A549 (cell line): Measurements from ENCODE around the gene PAK2. TPM values are rescaled to one million over a fixed set of nuclear protein-coding genes. Genes with fewer than 3 reads are reported as not detected.
"Not testable (repeated sequence)": the region's sequence is repeated elsewhere in the genome, so short reads cannot be mapped to it uniquely, and the experiment has no call there.

Experiments used
- ATAC-seq, 2 experiments: fragments of 200-7000 bp in 1 of 2; fragments of >200 bp in 1 of 2; cut with Nextera tagmentation in 1 of 2; cut with Tn5 transposase in 1 of 2; 3 replicates each; pipeline versions ENCODE4 v1.8.0 to v1.9.1; 2018 to 2020; ENCODE audit warnings: mild to moderate bottlenecking in 1 of 2, moderate library complexity in 1 of 2
- CTCF ChIA-PET: fragments of 300-600 bp; sonication (Branson Sonifier 250); formaldehyde crosslinking; extraction: SDS; loops from one replicate; lab custom pipeline; 2021; ENCODE audit warnings: antibody characterized with exemption, inconsistent platforms; lab: Yijun Ruan, JAX
- POLR2A ChIA-PET: fragments of 350-600 bp; formaldehyde crosslinking; extraction: SDS; loops from one replicate; lab custom pipeline; 2021; ENCODE audit warnings: antibody characterized with exemption, inconsistent platforms; lab: Yijun Ruan, JAX
- DNase-seq, 2 experiments: peaks; one replicate each; pipeline versions ENCODE4 v3.0.0 to v3.0.0-alpha.2; 2011 to 2016; ENCODE audit warnings: low read depth in 1 of 2, low spot score in 1 of 2
- FAIRE-seq: peaks from 2 replicates; lab custom pipeline; 2011; peaks lifted over from hg19 to GRCh38; lab: Jason Lieb, UNC
- H3K27ac ChIP-seq, 2 experiments: fragments of >200 bp; sonication (Bioruptor Twin); formaldehyde crosslinking; 3 replicates each; pipeline ENCODE4 v1.5.1; 2016 to 2017
- H3K4me1 ChIP-seq: fragments of >200 bp; sonication (Bioruptor Twin); formaldehyde crosslinking; 3 replicates; pipeline ENCODE4 v1.6.1; 2016
- H3K4me2 ChIP-seq: fragments of >200 bp; sonication (Bioruptor Twin); formaldehyde crosslinking; 3 replicates; pipeline ENCODE4 v1.6.1; 2016
- H3K4me3 ChIP-seq: fragments of >200 bp; sonication (Bioruptor Twin); formaldehyde crosslinking; 3 replicates; pipeline ENCODE4 v1.5.1; 2016
- H3K9me3 ChIP-seq: fragments of >200 bp; sonication (Bioruptor Twin); formaldehyde crosslinking; 3 replicates; pipeline ENCODE4 v1.6.1; 2016
- ATOH8 ChIP-seq: fragments of 250-450 bp; sonication (Bioruptor Pico); IDR thresholded peaks from 2 replicates; pipeline ENCODE4 v1.5.0; 2020; ENCODE audit warnings: low read depth, mild to moderate bottlenecking, moderate library complexity
- CHD4 ChIP-seq: fragments of 200-600 bp; sonication (generic); IDR thresholded peaks from 2 replicates; pipeline ENCODE4 v1.6.1; 2016; ENCODE audit warnings: antibody characterized with exemption, mild to moderate bottlenecking, borderline replicate concordance
- CTCF ChIP-seq: fragments of >200 bp; sonication (Bioruptor Twin); formaldehyde crosslinking; IDR thresholded peaks from 3 replicates; pipeline ENCODE4 v1.5.1; 2016
- ESRRA ChIP-seq: fragments of 150-350 bp; IDR thresholded peaks from 2 replicates; pipeline ENCODE4 v1.6.1; 2014; ENCODE audit warnings: mild to moderate bottlenecking, low read length, borderline replicate concordance
- HEYL ChIP-seq: fragments of 250-450 bp; sonication (Bioruptor Pico); IDR thresholded peaks from 2 replicates; pipeline ENCODE4 v1.8.0; 2021; ENCODE audit warnings: mild to moderate bottlenecking, moderate library complexity
- HMGXB4 ChIP-seq: fragments of 250-450 bp; sonication (Bioruptor Pico); IDR thresholded peaks from 2 replicates; pipeline ENCODE4 v1.5.0; 2021; ENCODE audit warnings: mild to moderate bottlenecking, moderate library complexity, borderline replicate concordance
- HOXB13 ChIP-seq: fragments of 250-450 bp; sonication (Bioruptor Pico); IDR thresholded peaks from 2 replicates; pipeline ENCODE4 v1.5.0; 2020; ENCODE audit warnings: low read depth, mild to moderate bottlenecking, moderate library complexity
- KDM1A ChIP-seq: fragments of 200-600 bp; sonication (generic); IDR thresholded peaks from 2 replicates; pipeline ENCODE4 v1.6.1; 2016; ENCODE audit warnings: low read depth, mild to moderate bottlenecking
- NPAS2 ChIP-seq: fragments of 250-450 bp; sonication (Bioruptor Pico); IDR thresholded peaks from 2 replicates; pipeline ENCODE4 v1.8.0; 2022; ENCODE audit warnings: mild to moderate bottlenecking, moderate library complexity, borderline replicate concordance
- RNF2 ChIP-seq: fragments of 200-600 bp; sonication (generic); IDR thresholded peaks from 2 replicates; pipeline ENCODE4 v1.6.1; 2016; ENCODE audit warnings: low read depth, mild to moderate bottlenecking, antibody characterized with exemption, moderate library complexity, borderline replicate concordance
- USF2 ChIP-seq: fragments of 450-650 bp; IDR thresholded peaks from 2 replicates; pipeline ENCODE4 v1.6.1; 2014; ENCODE audit warnings: antibody characterized with exemption
- ZSCAN20 ChIP-seq: fragments of 250-450 bp; sonication (Bioruptor Pico); IDR thresholded peaks from 2 replicates; pipeline ENCODE4 v1.8.0; 2022; ENCODE audit warnings: mild to moderate bottlenecking, moderate library complexity
- WGBS: methylation state at CpG from one replicate; pipeline ENCODE4 v1.1.6; 2017; ENCODE audit errors: missing lambda C conversion rate; 5-methylcytosine and 5-hydroxymethylcytosine counted together
- polyA plus RNA-seq, 4 experiments: library from polyadenylated mRNA; depleted of rRNA in 3 of 4; stranded (reverse); fragments of >200 nt; fragmentation: RNase III in 1 of 4; extraction: RNeasy Plus Mini Kit Qiagen cat#74134 plus additional on column Dnase treatment in 1 of 4; gene quantifications; 2 replicates in 3 of 4; 3 replicates in 1 of 4; pipeline ENCODE4 v1.2.3, GENCODE V29; 2011 to 2017
- small RNA-seq, 6 experiments: library from RNA; depleted of rRNA; stranded (forward); fragments of <200 nt; gene quantifications; one replicate each; pipeline ENCODE3, GENCODE V24; 2012

PAK2 gene
- polyA plus RNA-seq, 2 of the 4 experiments (the other 2 are of a cell fraction), result 33.0 to 49.8 TPM

- TF ChIP-seq RNF2, result no peak
- TF ChIP-seq, all 56 proteins: peak for 0
- whole genome bisulfite sequencing, result 95% methylated on average over 4 of the region's 4 CpGs
- CTCF ChIA-PET, result no interaction called here
- Histone ChIP-seq H3K4me2 (no peak overlapping the region), H3K4me3 (no peak overlapping the region), H3K9me3 (no peaks in the 10 kb centered on the region), H3K4me1 (peaks cover 7% of the 10 kb centered on the region; the same call in 2 of the 3 replicates), H3K27ac (no peak overlapping the region)
- no peak for ATAC-seq
- DNase-seq, result no peak
- FAIRE-seq, result no peak
- POLR2A ChIA-PET, result no interaction called here
These were observed 132.7 kb downstream of the PAK2 start for GRCh38 chr3:196872316-196872715.

- DNase-seq, H3K9me3 ChIP-seq, H3K4me3 ChIP-seq, ATAC-seq, H3K4me2 ChIP-seq, H3K4me1 ChIP-seq, FAIRE-seq, H3K27ac ChIP-seq, POLR2A ChIA-PET: not testable (repeated sequence)
- CTCF ChIA-PET, result interaction anchor here (0.6 kb wide), 1 partner anchor 9 kb away, joined by 3 read pairs; no protein-coding TSS in a partner anchor
- 88% methylated on average over 7 of the region's 7 CpGs for WGBS
These were observed 134.9 kb downstream of the PAK2 start for GRCh38 chr3:196874511-196875094.

GRCh38 chr3:196875258-196875657 is 135.6 kb downstream of the PAK2 start:
- CTCF ChIA-PET, result interaction anchor here (0.6 kb wide), 1 partner anchor 10 kb away, joined by 3 read pairs; no protein-coding TSS in a partner anchor

More at GRCh38 chr3:196875258-196875657, 135.6 kb downstream of the PAK2 start:
- no peak for ATAC-seq
- POLR2A ChIA-PET, result no interaction called here
- FAIRE-seq, result no peak
- Histone ChIP-seq H3K9me3 (no peaks in the 10 kb centered on the region), H3K4me3 (no peak overlapping the region), H3K4me1 (no peaks in the 10 kb centered on the region), H3K4me2 (no peak overlapping the region), H3K27ac (no peak overlapping the region)
- DNase-seq, result no peak
- WGBS, result 88% methylated on average over 2 of the region's 2 CpGs
- no peak for TF ChIP-seq KDM1A
- TF ChIP-seq USF2, result no peak
- no peak for TF ChIP-seq ESRRA
- TF ChIP-seq CTCF, result no peak
- no peak for TF ChIP-seq CHD4
- no peak for TF ChIP-seq HOXB13 (CRISPR knock-in tag)
- no peak for TF ChIP-seq ZSCAN20
- TF ChIP-seq NPAS2 (CRISPR knock-in tag), result no peak
- no peak for TF ChIP-seq HMGXB4 (CRISPR knock-in tag)
- TF ChIP-seq HEYL (CRISPR knock-in tag), result no peak
- no peak for TF ChIP-seq ATOH8 (CRISPR knock-in tag)

Small RNAs within 50 kb of the gene (small RNA-seq; reads per million reads assigned to genes)
- gene RNU4-89P (0 reads per million in 6 experiments), gene RNU6-42P (0.12 to 184 (median 2.1) reads per million in 6 experiments), gene RNU6-646P (0 reads per million in 6 experiments)

Other genes starting within 250 kb of the PAK2 start
- 3.8 and 5.7 TPM in 2 replicates for gene RNF168, start 236.1 kb upstream of the PAK2 start, polyA plus RNA-seq (2011; rRNA removed)
- gene RNF168, start 236.1 kb upstream of the PAK2 start, polyA plus RNA-seq (2017; fragmentation: RNase III; extraction: RNeasy Plus Mini Kit Qiagen cat#74134 plus additional on column Dnase treatment), result 5.1 to 6.0 TPM (median 5.9 TPM) in 3 replicates
- gene SMCO1, start 224.5 kb upstream of the PAK2 start, polyA plus RNA-seq (2011; rRNA removed), result not detected in 2 replicates
- not detected in 3 replicates for gene SMCO1, start 224.5 kb upstream of the PAK2 start, polyA plus RNA-seq (2017; fragmentation: RNase III; extraction: RNeasy Plus Mini Kit Qiagen cat#74134 plus additional on column Dnase treatment)
- gene WDR53, start 171.3 kb upstream of the PAK2 start, polyA plus RNA-seq (2011; rRNA removed), result 8.4 and 10.8 TPM in 2 replicates
- 11.6 to 12.0 TPM (median 11.8 TPM) in 3 replicates for gene WDR53, start 171.3 kb upstream of the PAK2 start, polyA plus RNA-seq (2017; fragmentation: RNase III; extraction: RNeasy Plus Mini Kit Qiagen cat#74134 plus additional on column Dnase treatment)
- 12.8 and 19.4 TPM in 2 replicates for gene FBXO45, start 171.2 kb upstream of the PAK2 start, polyA plus RNA-seq (2011; rRNA removed)
- 6.6 to 7.4 TPM (median 6.8 TPM) in 3 replicates for gene FBXO45, start 171.2 kb upstream of the PAK2 start, polyA plus RNA-seq (2017; fragmentation: RNase III; extraction: RNeasy Plus Mini Kit Qiagen cat#74134 plus additional on column Dnase treatment)
- not detected in 2 replicates for gene NRROS, start 100.2 kb upstream of the PAK2 start, polyA plus RNA-seq (2011; rRNA removed)
- gene NRROS, start 100.2 kb upstream of the PAK2 start, polyA plus RNA-seq (2017; fragmentation: RNase III; extraction: RNeasy Plus Mini Kit Qiagen cat#74134 plus additional on column Dnase treatment), result not detected in 3 replicates
- gene CEP19, start 27.6 kb upstream of the PAK2 start, polyA plus RNA-seq (2011; rRNA removed), result 4.2 and 5.3 TPM in 2 replicates
- 3.6 to 4.5 TPM (median 4.2 TPM) in 3 replicates for gene CEP19, start 27.6 kb upstream of the PAK2 start, polyA plus RNA-seq (2017; fragmentation: RNase III; extraction: RNeasy Plus Mini Kit Qiagen cat#74134 plus additional on column Dnase treatment)
- 36.2 and 45.2 TPM in 2 replicates for gene PIGX, start 27.5 kb upstream of the PAK2 start, polyA plus RNA-seq (2011; rRNA removed)
- gene PIGX, start 27.5 kb upstream of the PAK2 start, polyA plus RNA-seq (2017; fragmentation: RNase III; extraction: RNeasy Plus Mini Kit Qiagen cat#74134 plus additional on column Dnase treatment), result 22.3 to 23.6 TPM (median 23.0 TPM) in 3 replicates
- gene SENP5, start 128.1 kb downstream of the PAK2 start, polyA plus RNA-seq (2011; rRNA removed), result 12.9 and 14.4 TPM in 2 replicates
- 6.6 to 6.8 TPM (median 6.8 TPM) in 3 replicates for gene SENP5, start 128.1 kb downstream of the PAK2 start, polyA plus RNA-seq (2017; fragmentation: RNase III; extraction: RNeasy Plus Mini Kit Qiagen cat#74134 plus additional on column Dnase treatment)
- 53.5 and 68.0 TPM in 2 replicates for gene NCBP2, start 202.7 kb downstream of the PAK2 start, polyA plus RNA-seq (2011; rRNA removed)
- gene NCBP2, start 202.7 kb downstream of the PAK2 start, polyA plus RNA-seq (2017; fragmentation: RNase III; extraction: RNeasy Plus Mini Kit Qiagen cat#74134 plus additional on column Dnase treatment), result 62.0 to 64.5 TPM (median 63.6 TPM) in 3 replicates
- gene PIGZ, start 229.0 kb downstream of the PAK2 start, polyA plus RNA-seq (2011; rRNA removed), result 1.4 and 1.9 TPM in 2 replicates
- 1.3 to 1.9 TPM (median 1.8 TPM) in 3 replicates for gene PIGZ, start 229.0 kb downstream of the PAK2 start, polyA plus RNA-seq (2017; fragmentation: RNase III; extraction: RNeasy Plus Mini Kit Qiagen cat#74134 plus additional on column Dnase treatment)